Neural progenitor cell (in vitro differentiated cells): ENCODE data around the gene HYAL2.

Experiments
- EZH2phosphoT487 ChIP-seq: fragments of 200-600 bp; sonication (generic); IDR thresholded peaks from 2 replicates; pipeline ENCODE4 v1.6.1; 2017; ENCODE audit warnings: antibody characterized with exemption
- TF ChIP-seq, protein P1 (sequence below): fragments of 200-600 bp; sonication (generic); IDR thresholded peaks from 2 replicates; pipeline ENCODE4 v1.5.1; 2017; ENCODE audit warnings: antibody characterized with exemption, mild to moderate bottlenecking

DNA sequence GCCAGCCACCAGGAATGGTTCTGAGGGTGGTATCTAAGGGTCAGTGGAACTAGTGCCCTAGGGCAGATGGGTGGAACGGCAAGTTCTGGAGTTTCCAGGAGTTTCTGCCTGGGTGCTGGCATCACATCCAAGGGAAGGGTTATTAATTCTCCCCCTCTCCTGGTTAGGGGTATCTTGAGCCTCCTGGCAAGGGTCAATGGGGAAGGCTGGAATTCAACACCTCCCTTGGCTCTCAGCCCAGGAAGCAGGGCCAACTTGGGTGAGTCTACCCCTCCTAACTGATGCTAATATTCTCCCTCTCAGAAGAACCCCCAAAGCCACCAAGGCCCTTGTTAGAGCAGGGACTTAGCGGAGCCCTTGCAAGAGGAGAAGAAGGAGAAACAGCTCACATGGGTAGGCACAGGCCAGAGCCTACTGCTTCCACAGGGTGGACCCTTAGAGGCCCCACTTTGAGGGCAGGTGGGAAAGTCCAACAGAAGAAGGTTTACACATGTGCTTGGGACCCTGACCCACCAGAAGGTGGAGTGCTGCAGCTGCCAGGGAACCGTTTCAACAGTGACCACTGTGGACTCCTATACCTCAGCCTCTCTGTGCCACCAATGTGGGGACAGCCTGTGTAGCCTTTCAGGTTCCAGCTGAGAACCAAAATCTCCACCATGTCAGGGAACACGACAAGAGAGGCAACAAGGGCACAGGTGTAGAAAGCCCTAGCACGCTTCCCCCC lies 33.4 kb upstream of the HYAL2 start:
- TF ChIP-seq, protein P1, sequence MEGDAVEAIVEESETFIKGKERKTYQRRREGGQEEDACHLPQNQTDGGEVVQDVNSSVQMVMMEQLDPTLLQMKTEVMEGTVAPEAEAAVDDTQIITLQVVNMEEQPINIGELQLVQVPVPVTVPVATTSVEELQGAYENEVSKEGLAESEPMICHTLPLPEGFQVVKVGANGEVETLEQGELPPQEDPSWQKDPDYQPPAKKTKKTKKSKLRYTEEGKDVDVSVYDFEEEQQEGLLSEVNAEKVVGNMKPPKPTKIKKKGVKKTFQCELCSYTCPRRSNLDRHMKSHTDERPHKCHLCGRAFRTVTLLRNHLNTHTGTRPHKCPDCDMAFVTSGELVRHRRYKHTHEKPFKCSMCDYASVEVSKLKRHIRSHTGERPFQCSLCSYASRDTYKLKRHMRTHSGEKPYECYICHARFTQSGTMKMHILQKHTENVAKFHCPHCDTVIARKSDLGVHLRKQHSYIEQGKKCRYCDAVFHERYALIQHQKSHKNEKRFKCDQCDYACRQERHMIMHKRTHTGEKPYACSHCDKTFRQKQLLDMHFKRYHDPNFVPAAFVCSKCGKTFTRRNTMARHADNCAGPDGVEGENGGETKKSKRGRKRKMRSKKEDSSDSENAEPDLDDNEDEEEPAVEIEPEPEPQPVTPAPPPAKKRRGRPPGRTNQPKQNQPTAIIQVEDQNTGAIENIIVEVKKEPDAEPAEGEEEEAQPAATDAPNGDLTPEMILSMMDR = peak; percentile 35
- TF ChIP-seq EZH2phosphoT487 = no peak
